DND-41 (cell line): Measurements from ENCODE around the gene ATXN7.

ENCODE experiments used
- ATAC-seq: fragments of 200-7000 bp; cut with Tn5 transposase; 3 replicates; pipeline ENCODE4 v1.9.1; 2021; ENCODE audit warnings: low read depth; ENCODE audit not compliant: insufficient read depth
- DNase-seq: peaks from one replicate; pipeline ENCODE4 v3.0.0-alpha.2; 2020
- H2AFZ ChIP-seq: 2 replicates; pipeline ENCODE4 v1.6.0; 2012; ENCODE audit warnings: low read depth, low read length
- H3K27ac ChIP-seq: 2 replicates; pipeline ENCODE4 v1.5.1; 2012; ENCODE audit warnings: low read length, inconsistent platforms
- H3K27me3 ChIP-seq: fragments of 200-600 bp; sonication (generic); 2 replicates; pipeline ENCODE4 v1.6.0; 2012; ENCODE audit warnings: low read length, mild to moderate bottlenecking, inconsistent platforms; ENCODE audit not compliant: insufficient read depth, poor library complexity
- H3K36me3 ChIP-seq: 2 replicates; pipeline ENCODE4 v1.5.1; 2012; ENCODE audit warnings: low read length, inconsistent platforms; ENCODE audit not compliant: insufficient read depth
- H3K4me1 ChIP-seq: 2 replicates; pipeline ENCODE4 v1.5.1; 2012; ENCODE audit warnings: mild to moderate bottlenecking, low read length; ENCODE audit not compliant: insufficient read depth
- H3K4me2 ChIP-seq: 2 replicates; pipeline ENCODE4 v1.6.0; 2012; ENCODE audit warnings: mild to moderate bottlenecking, moderate library complexity, low read length, inconsistent platforms; ENCODE audit not compliant: insufficient read depth
- H3K4me3 ChIP-seq, 2 experiments: fragments of 200-600 bp in 1 of 2; shearing (Covaris generic) in 1 of 2; 2 replicates each; pipeline ENCODE4 v1.5.1; 2012 to 2016; ENCODE audit warnings: inconsistent platforms in 2 of 2, low read length in 2 of 2, mild to moderate bottlenecking in 2 of 2, low read depth in 1 of 2, moderate library complexity in 1 of 2
- H3K79me2 ChIP-seq: 2 replicates; pipeline ENCODE4 v1.6.0; 2012; ENCODE audit warnings: low read length, inconsistent platforms; ENCODE audit not compliant: insufficient read depth
- H3K9ac ChIP-seq: 2 replicates; pipeline ENCODE4 v1.6.0; 2012; ENCODE audit warnings: low read depth, mild to moderate bottlenecking, inconsistent platforms, low read length, moderate library complexity
- H3K9me3 ChIP-seq: 2 replicates; pipeline ENCODE4 v1.5.1; 2012; ENCODE audit warnings: low read length, moderate library complexity, mild to moderate bottlenecking, inconsistent platforms; ENCODE audit not compliant: insufficient read depth, severe bottlenecking
- H4K20me1 ChIP-seq: 2 replicates; pipeline ENCODE4 v1.6.0; 2012; ENCODE audit warnings: low read length; ENCODE audit not compliant: insufficient read depth
- CTCF ChIP-seq: IDR thresholded peaks from 2 replicates; pipeline ENCODE4 v1.5.1; 2012; ENCODE audit warnings: borderline replicate concordance, low read length, moderate library complexity, mild to moderate bottlenecking; ENCODE audit not compliant: poor library complexity, severe bottlenecking; ENCODE audit errors: extremely low read depth
- EZH2 ChIP-seq: IDR thresholded peaks from 3 replicates; pipeline ENCODE4 v1.6.1; 2012; ENCODE audit warnings: borderline replicate concordance, low read depth, mild to moderate bottlenecking, moderate library complexity, low read length, inconsistent platforms; ENCODE audit not compliant: severe bottlenecking

Gene ATXN7

DNA sequence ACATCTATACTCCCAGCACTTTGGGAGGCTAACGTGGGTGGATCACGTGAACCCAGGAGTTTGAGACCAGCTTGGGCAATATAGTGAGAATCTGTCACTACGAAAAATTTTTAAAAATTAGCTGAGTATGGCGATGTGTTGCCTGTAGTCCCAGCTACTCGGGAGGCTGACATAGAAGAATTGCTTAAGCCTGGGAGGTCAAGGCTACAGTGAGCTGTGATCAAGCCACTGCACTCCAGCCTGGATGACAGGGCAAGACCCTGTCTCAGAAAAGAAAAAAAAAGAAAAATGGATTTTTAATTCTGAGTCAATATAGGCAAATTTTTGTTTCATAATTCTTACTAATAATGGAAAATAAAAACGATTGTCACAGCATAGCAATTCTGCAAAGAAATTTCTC, 31.3 kb upstream of the ATXN7 start:
- no peak overlapping the region for H3K9ac ChIP-seq
- DNase-seq = no peak
- no peaks in the 10 kb centered on the region for H3K79me2 ChIP-seq
- H3K9me3 ChIP-seq = no peaks in the 10 kb centered on the region
- ATAC-seq = no peak
- peaks cover 65% of the 10 kb centered on the region for H3K36me3 ChIP-seq
- H3K27me3 ChIP-seq = no peaks in the 10 kb centered on the region
- no peak overlapping the region for H3K27ac ChIP-seq
- H2AFZ ChIP-seq = no peak overlapping the region
- H3K4me2 ChIP-seq = no peak overlapping the region
- H4K20me1 ChIP-seq = no peaks in the 10 kb centered on the region
- no peak overlapping the region for H3K4me3 ChIP-seq
- TF ChIP-seq CTCF = no peak
- no peaks in the 10 kb centered on the region for H3K4me1 ChIP-seq

- no peak overlapping the region for H2AFZ ChIP-seq
- H3K4me2 ChIP-seq = no peak overlapping the region
- peaks cover 9% of the 10 kb centered on the region; the same call in 1 of the 2 replicates for H3K36me3 ChIP-seq
- H3K79me2 ChIP-seq = peaks cover 64% of the 10 kb centered on the region
- H3K9me3 ChIP-seq = no peaks in the 10 kb centered on the region
- DNase-seq = no peak
- no peaks in the 10 kb centered on the region for H3K27me3 ChIP-seq
- no peaks in the 10 kb centered on the region for H3K4me1 ChIP-seq
- peaks cover 2% of the 10 kb centered on the region; the same call in 1 of the 2 replicates for H4K20me1 ChIP-seq
- ATAC-seq = no peak
- H3K4me3 ChIP-seq = no peak overlapping the region
- TF ChIP-seq CTCF (no peak), EZH2 (no peak)
- no peak overlapping the region for H3K9ac ChIP-seq
- no peak overlapping the region for H3K27ac ChIP-seq
Observed at GRCh38 chr3:63841704-63842103, 22.0 kb upstream of the ATXN7 start.

DNA sequence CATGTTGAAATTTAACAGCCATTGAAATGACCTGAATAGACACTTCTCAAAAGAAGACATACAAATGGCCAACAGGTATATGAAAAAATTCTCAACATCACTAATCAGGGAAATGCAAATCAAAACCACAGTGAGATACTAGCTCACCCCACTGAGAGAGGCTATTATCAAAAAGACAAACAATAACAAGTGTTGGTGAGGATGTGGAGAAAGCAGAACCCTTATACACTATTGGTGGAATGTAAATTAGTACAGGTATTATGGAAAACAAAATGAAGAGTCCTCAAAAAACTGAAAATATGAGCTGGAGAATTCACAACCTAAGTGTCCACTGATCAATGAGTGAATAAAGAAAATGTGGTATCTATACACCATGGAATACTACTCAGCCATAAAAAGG, 21.5 kb upstream of the ATXN7 start:
- Histone ChIP-seq H3K9me3 (no peaks in the 10 kb centered on the region), H4K20me1 (peaks cover 4% of the 10 kb centered on the region; the same call in 1 of the 2 replicates), H3K4me3 (no peak overlapping the region), H3K36me3 (peaks cover 7% of the 10 kb centered on the region; the same call in 1 of the 2 replicates), H3K4me1 (no peaks in the 10 kb centered on the region), H3K4me2 (no peak overlapping the region), H3K27ac (no peak overlapping the region), H3K79me2 (peaks cover 68% of the 10 kb centered on the region), H3K9ac (no peak overlapping the region), H2AFZ (no peak overlapping the region), H3K27me3 (no peaks in the 10 kb centered on the region)
- TF ChIP-seq CTCF (no peak), EZH2 (no peak)
- ATAC-seq = no peak
- DNase-seq = no peak

- ATAC-seq = no peak
- Histone ChIP-seq H3K79me2 (peaks cover 87% of the 10 kb centered on the region), H3K4me1 (no peaks in the 10 kb centered on the region), H2AFZ (no peak overlapping the region), H3K36me3 (peaks cover 3% of the 10 kb centered on the region; the same call in 1 of the 2 replicates), H3K27ac (no peak overlapping the region), H3K9ac (no peak overlapping the region), H4K20me1 (peaks cover 7% of the 10 kb centered on the region; the same call in 1 of the 2 replicates), H3K4me3 (no peak overlapping the region), H3K4me2 (no peak overlapping the region), H3K9me3 (no peaks in the 10 kb centered on the region), H3K27me3 (no peaks in the 10 kb centered on the region)
- TF ChIP-seq EZH2 (no peak), CTCF (no peak)
- no peak for DNase-seq
Observed at GRCh38 chr3:63845215-63845614, 18.5 kb upstream of the ATXN7 start.
